C4-2B (cell line): Measurements from ENCODE around the gene NDFIP1.

Experiments used
- H3K27ac ChIP-seq: fragments of 450-650 bp; 2 replicates; pipeline ENCODE4 v1.5.1; 2017
- ZFX ChIP-seq: fragments of 450-650 bp; IDR thresholded peaks from 2 replicates; pipeline ENCODE4 v1.6.1; 2017
- TF ChIP-seq, protein P1 (sequence below): fragments of 450-650 bp; conservative IDR thresholded peaks from 2 replicates; pipeline ENCODE4 v1.5.1; 2017; ENCODE audit warnings: mild to moderate bottlenecking

NDFIP1 gene

DNA sequence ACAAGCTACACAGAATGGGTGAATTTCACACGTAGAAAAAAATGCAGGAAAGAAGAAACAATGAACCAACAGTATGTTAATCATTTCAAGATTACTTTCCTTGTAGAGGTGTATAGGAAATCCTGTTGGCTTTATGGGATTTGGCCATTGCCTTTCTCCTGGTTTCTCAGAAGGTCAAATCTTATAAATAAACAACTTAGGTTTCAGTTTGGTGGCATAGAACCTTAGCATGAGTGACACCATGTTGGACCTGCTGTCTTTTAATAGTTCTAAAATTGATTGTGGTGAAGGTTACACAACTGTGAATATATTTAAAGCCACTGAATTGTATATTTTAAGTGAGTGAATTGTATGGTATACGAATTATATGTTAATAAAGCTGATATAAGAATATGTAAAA, 16.7 kb upstream of the NDFIP1 start:
- TF ChIP-seq, protein P1, sequence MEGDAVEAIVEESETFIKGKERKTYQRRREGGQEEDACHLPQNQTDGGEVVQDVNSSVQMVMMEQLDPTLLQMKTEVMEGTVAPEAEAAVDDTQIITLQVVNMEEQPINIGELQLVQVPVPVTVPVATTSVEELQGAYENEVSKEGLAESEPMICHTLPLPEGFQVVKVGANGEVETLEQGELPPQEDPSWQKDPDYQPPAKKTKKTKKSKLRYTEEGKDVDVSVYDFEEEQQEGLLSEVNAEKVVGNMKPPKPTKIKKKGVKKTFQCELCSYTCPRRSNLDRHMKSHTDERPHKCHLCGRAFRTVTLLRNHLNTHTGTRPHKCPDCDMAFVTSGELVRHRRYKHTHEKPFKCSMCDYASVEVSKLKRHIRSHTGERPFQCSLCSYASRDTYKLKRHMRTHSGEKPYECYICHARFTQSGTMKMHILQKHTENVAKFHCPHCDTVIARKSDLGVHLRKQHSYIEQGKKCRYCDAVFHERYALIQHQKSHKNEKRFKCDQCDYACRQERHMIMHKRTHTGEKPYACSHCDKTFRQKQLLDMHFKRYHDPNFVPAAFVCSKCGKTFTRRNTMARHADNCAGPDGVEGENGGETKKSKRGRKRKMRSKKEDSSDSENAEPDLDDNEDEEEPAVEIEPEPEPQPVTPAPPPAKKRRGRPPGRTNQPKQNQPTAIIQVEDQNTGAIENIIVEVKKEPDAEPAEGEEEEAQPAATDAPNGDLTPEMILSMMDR, result no peak
- no peak for TF ChIP-seq ZFX

DNA sequence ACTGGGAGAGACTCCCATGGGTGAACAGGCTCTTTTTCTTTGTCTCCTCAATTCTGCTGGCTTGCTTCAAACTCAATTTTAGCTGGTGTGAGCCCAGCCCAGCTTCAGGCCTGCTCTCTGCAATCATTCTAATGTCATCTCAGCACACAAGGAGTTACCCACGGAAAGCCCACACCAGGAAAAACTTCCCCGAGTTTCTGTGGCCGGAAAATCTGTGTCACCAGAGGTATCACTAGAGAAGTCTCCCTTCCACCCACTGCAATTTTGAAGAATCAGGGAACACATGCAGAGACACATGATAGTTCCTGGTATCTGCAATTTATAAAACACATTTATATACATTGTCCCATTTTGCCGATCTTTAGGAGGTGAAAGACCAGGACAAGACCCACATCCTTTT, 13.5 kb upstream of the NDFIP1 start:
- TF ChIP-seq, protein P1, result no peak
- no peak for TF ChIP-seq ZFX
- H3K27ac ChIP-seq, result peak overlapping the region; percentile 56; the same call in 1 of the 2 replicates

More for the DNA sequence above, 16.7 kb upstream of the NDFIP1 start:
- H3K27ac ChIP-seq, result no peak overlapping the region

DNA sequence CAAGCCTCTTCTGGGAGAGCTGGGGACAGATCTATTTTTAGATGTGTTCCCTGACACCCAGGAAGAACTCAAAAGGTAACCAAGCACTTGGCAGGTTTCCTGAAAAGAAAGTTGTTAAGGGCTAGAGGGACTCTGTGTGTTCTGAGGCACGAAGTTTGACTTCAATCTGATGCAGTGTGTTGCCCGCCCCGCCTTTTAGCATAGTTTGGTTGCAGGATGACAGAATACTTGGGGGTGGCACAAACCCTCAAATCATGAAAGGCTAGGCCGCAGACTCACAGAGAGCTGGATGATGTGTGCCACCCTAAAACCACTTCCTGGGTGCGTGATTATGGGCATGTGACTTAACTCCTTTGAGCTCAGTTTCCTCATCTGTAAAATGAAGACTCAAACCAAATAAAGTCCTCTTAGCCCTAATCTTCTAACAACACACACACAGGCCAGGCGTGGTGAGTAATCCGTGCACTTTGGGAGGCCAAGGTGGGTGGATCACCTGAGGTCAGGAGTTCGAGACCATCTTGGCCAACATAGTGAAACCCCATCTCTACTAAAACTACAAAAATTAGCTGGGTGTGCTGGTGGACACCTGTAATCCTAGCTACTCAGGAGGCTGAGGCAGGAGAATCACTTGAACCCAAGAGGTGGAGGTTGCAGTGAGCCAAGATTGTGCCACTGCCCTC, 12.8 kb upstream of the NDFIP1 start:
- TF ChIP-seq ZFX, result no peak
- TF ChIP-seq, protein P1, result no peak
- H3K27ac ChIP-seq, result peak overlapping the region; percentile 56

DNA sequence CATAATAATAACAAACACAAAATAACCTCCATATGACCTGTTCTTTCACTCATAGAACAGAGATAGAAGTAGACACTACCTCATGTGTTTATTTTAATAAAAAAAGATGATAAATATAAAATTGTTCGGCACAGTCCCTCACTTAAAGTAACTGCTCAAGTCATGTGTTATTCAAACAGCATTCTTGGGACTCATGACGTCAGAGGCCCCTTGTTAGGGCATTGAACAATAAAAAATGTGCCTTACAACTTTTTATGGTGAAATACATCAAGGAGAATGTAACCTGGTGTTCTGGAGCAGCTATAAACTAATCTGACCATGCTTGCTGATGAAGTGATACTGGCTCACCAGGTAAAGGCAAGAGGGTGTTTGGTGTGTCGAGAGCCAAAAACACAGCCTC, 12.2 kb upstream of the NDFIP1 start:
- H3K27ac ChIP-seq, result peak overlapping the region; percentile 61
- TF ChIP-seq ZFX, result no peak
- TF ChIP-seq, protein P1, result no peak

DNA sequence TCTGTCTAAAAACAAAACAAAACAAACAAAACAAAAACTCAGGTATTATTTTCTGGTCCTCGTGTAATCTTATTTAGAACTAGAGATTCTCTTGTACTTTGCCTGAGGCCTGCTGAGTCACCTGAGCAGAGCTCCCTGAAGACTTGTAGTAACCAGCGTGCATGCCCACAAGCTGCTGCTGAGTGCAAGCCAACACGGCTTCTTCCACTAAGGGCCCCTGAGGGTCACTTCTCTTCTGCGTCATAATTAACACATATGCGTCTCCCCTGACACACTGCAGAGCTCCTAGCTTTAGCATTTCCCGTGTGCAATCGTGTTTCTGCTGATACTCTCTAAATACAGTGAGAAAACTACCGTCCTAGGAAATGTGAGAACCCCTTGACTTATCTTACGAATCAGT, 10.9 kb upstream of the NDFIP1 start:
- TF ChIP-seq, protein P1, result no peak
- no peak for TF ChIP-seq ZFX
- peak overlapping the region; percentile 61 for H3K27ac ChIP-seq

DNA sequence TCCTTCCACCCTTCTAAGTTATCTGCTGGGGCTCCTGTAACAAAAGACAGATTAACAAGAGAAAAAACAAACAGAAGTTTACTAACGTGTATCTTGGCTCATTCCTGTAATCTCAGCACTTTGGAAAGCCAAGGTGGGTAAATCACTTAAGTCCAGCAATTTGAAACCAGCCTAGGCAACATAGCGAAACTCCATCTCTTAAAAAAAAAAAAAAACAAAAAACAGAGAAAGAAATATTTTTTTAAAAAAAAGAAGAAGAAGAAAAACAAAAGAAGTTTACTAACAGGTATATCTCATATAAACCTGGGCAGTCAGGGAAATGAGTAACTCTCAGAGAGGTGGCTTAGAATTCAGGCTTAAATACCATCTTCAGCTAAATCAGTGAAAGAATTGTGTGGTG, 10.3 kb upstream of the NDFIP1 start:
- TF ChIP-seq, protein P1, result no peak
- TF ChIP-seq ZFX, result no peak
- H3K27ac ChIP-seq, result peak overlapping the region; percentile 61; the same call in 1 of the 2 replicates

DNA sequence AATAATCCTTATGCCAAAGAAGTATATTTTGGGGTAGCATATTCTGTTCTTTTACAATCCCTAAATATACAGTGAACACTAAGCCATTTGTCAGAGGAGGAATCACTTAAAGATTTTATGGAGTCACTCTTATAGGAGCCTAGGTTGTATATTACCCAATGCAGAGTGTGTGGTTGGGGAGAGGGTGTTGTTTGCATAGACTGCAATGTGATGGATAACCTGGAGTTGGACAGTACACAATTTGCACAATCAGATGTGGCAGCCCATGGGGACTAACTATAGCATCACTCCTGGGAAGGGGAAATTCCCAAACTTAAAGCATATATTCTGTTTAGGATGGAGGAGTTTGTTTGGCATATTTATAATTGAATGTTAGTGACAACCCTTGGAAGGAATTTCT, 9.6 kb upstream of the NDFIP1 start:
- H3K27ac ChIP-seq, result no peak overlapping the region
- TF ChIP-seq, protein P1, result no peak
- TF ChIP-seq ZFX, result no peak
